Activated gamma-delta T cell treated with Interleukin-2 at 50 U/mL for 16 hours (primary cell): ENCODE measurements around the gene NECTIN1.

Experiments
- DNase-seq: peaks from one replicate; pipeline ENCODE4 v3.0.0-alpha.2; 2020

Gene NECTIN1

GRCh38 chr11:119638851-119639250, 90.1 kb downstream of the NECTIN1 start:
- no peak for DNase-seq

GRCh38 chr11:119637481-119637880, 91.5 kb downstream of the NECTIN1 start:
- DNase-seq = no peak

GRCh38 chr11:119635776-119636175, 93.2 kb downstream of the NECTIN1 start:
- DNase-seq = no peak

GRCh38 chr11:119635041-119635740, 93.8 kb downstream of the NECTIN1 start:
- no peak for DNase-seq

- no peak for DNase-seq
Measured at GRCh38 chr11:119634301-119634700, 94.7 kb downstream of the NECTIN1 start.

GRCh38 chr11:119629834-119630624, 99.0 kb downstream of the NECTIN1 start:
- no peak for DNase-seq

- DNase-seq = no peak
Measured at GRCh38 chr11:119629085-119629484, 99.9 kb downstream of the NECTIN1 start.

GRCh38 chr11:119627286-119627685, 101.7 kb downstream of the NECTIN1 start:
- no peak for DNase-seq

GRCh38 chr11:119626871-119627270, 102.1 kb downstream of the NECTIN1 start:
- no peak for DNase-seq

- DNase-seq = no peak
Measured at GRCh38 chr11:119626197-119626841, 102.7 kb downstream of the NECTIN1 start.

- DNase-seq = no peak
Measured at GRCh38 chr11:119625206-119625978, 103.6 kb downstream of the NECTIN1 start.

- no peak for DNase-seq
Measured at GRCh38 chr11:119624629-119625028, 104.4 kb downstream of the NECTIN1 start.

- DNase-seq = no peak
Measured at GRCh38 chr11:119624102-119624615, 104.8 kb downstream of the NECTIN1 start.

- DNase-seq = no peak
Measured at GRCh38 chr11:119623682-119624081, 105.3 kb downstream of the NECTIN1 start.

GRCh38 chr11:119622454-119623143, 106.4 kb downstream of the NECTIN1 start:
- no peak for DNase-seq

GRCh38 chr11:119619665-119620064, 109.3 kb downstream of the NECTIN1 start:
- DNase-seq = no peak

GRCh38 chr11:119618208-119618909, 110.6 kb downstream of the NECTIN1 start:
- DNase-seq = no peak

- no peak for DNase-seq
Measured at GRCh38 chr11:119617340-119617713, 111.7 kb downstream of the NECTIN1 start.

GRCh38 chr11:119616586-119617339, 112.2 kb downstream of the NECTIN1 start:
- no peak for DNase-seq

- no peak for DNase-seq
Measured at GRCh38 chr11:119615882-119616196, 113.2 kb downstream of the NECTIN1 start.
